IPS DF 19.7 (cell line): ENCODE results near the gene ANKRD18B.
"Not testable (repeated sequence)": the region's sequence is repeated elsewhere in the genome, so short reads cannot be mapped to it uniquely, and the experiment has no call there.

Source experiments
- DNase-seq: peaks from one replicate; pipeline ENCODE4 v3.0.0-alpha.2; 2013; ENCODE audit warnings: low read depth, low spot score

ANKRD18B gene

DNA sequence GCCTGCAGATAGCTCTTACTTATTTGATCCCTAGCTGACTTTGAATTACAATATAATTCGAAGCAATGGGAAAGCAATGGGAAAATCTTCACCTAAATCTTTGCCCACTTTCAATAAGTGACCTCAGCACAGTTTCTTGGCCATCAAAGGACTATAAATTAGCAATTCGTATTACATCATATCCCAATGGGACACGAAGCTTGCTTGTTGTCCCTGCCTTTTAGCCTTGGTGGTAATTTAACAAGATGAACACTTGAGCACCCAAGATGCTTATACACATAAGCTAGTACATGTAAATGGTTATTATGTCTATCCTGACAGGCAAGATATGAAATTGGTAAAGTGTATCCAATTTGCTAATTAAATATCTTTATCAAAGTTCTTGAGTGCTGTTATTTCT is 9.9 kb downstream of the ANKRD18B start:
- DNase-seq = not testable (repeated sequence)

GRCh38 chr9:33535541-33535940 is 11.5 kb downstream of the ANKRD18B start:
- no peak for DNase-seq

- not testable (repeated sequence) for DNase-seq
Measured at GRCh38 chr9:33543463-33543862, 19.4 kb downstream of the ANKRD18B start.

DNA sequence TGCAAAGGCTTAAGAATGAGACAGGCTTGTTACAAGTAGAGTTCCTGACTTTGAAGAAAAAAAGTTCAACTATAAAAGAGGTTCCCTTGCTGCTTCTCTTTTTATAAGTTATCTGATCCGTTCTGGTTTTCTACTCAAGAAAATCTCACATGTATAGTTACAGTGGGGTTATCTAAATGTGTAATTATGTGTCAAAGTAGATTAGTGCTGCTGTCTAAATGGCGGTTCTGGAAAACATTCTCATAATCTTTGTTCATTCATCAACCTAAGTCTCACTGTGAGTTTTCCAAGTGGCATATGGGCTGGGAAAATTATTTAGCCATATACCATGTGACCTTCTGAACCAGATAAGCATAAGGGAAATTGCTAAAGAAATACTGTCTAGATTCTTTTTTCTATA is 21.7 kb downstream of the ANKRD18B start:
- not testable (repeated sequence) for DNase-seq

DNA sequence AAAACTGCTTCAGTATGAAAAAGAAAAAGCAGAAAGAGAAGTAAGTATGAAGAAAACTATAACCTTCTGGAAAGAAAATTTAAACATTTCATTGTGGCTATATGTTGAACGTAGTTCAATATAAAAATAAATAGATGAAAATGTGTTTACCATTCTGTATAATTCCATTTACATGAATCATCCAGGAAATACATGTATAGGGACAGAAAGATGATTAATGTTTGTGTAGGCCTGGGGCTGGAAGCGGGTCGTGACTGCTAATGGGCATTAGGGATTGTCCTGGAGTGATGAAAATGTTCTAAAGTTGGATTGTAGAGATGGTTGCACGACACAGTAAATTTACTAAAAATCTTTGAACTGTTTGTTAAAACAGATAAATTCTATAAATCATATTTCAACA is 24.8 kb downstream of the ANKRD18B start:
- DNase-seq = not testable (repeated sequence)

- DNase-seq = not testable (repeated sequence)
Measured at GRCh38 chr9:33549418-33549817, 25.4 kb downstream of the ANKRD18B start.

DNA sequence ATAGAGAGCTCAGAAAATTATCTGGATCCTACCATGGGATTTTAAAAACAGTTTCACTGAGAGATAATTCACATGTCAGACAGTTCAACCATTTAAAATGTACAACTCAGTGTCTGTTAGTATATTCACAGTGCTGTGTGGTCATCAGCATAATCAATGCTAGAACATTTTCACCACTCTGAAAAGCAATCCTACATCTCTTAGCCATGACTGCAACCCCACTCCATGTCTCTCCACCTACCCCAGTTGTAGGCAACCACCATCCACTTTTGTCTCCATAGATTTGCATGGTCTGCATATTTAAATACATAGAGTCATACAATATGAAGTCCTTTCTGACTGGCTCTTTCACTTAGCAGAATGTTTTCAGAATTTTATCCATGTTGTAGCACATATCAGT is 27.1 kb downstream of the ANKRD18B start:
- not testable (repeated sequence) for DNase-seq

DNA sequence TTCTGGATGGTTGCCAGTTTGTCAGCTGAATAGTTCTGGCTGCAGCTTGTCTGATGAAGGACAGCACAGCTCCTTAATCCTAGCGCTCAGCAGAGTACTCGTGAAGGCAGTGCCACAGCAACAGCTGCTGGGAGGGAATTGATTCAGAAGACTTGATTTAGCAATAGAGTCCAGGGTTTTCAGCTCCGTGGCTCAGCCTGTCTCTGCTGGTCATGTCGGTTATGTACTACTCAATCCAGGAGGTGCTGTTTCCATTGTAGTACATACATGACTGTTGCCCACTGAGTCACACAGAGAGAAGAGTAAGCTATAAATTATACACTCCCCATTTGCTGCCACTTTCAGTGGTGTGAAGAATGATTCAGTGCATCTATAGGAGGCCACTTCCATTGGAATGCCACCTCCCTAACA is 28.3 kb downstream of the ANKRD18B start:
- not testable (repeated sequence) for DNase-seq

DNA sequence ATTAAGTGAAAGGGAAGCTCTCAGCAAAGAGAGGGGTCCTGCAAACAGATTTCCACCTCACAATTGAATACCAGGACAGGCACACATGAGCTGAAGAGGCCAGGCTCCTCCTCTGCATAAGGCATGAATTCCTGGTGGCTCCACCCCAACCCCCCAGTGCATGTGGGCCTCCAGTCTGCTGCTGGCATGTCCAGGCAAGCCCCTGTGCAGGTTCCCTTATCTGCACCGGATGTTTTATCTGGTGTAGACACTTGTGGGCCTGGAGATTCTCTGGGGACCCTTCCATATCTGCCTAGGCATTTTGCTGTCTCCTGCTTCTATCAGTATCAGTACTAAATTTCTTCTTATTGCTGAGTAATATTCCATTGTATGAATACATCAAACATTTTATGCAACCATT is 36.2 kb downstream of the ANKRD18B start:
- DNase-seq = not testable (repeated sequence)

- not testable (repeated sequence) for DNase-seq
Measured at GRCh38 chr9:33562196-33562595, 38.1 kb downstream of the ANKRD18B start.

DNA sequence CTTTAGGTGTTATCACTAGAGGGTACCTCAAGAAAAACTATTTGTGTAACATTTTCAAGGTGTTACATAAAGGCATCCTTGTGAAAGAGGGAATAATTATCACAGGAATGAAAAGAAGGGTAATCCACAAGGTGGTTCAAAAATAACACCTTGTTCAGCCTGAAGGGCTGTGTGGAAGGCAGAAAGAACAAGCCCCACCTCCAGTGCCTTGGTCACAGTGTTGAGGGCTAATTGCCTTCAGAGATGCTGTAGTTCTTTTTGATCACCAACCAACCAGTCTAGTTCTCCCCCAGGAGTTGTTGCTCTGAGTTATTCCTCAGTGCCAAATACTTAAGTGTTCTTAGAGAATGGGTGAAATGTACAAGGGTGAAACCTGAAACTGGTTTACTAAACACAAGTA is 43.7 kb downstream of the ANKRD18B start:
- DNase-seq = not testable (repeated sequence)

DNA sequence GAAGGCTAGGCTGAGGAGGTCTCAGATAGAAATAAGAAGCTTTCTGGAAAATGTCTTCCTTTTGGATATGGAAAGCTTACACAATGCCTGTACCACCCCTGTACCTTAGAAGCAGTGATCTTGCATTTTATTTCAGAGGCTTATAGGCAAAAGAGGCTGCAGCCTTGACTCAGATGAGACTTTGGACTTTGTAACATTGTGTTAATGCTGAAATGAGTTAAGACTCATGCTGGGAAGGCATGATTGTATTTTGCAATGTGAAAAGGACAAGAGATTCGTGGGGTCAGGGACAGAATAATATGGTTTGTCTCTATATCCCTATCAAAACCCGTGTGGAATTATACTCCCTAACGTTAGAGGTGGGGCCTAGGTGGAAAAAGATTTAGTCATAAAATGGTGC is 53.7 kb downstream of the ANKRD18B start:
- not testable (repeated sequence) for DNase-seq

DNA sequence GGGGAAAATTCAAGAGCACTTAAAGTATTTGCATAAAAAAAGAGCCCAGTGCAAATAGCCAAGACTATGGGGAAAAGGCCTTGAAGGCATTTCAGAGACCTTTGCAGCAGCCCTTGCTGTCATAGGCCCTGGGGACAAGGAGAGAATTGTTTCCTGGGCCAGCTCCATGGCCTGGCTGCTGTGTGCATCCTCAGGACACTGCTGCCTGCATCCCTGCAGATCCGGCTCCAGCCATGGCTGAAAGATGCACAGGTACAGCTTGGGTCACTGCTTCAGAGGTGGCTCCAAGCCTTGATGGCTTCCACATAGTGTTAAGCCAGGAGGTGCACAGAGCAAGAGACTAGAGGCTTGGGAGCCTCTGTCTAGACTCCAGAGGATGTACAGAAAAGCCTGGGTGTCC is 55.9 kb downstream of the ANKRD18B start:
- DNase-seq = not testable (repeated sequence)

GRCh38 chr9:33582686-33583085 is 58.6 kb downstream of the ANKRD18B start:
- not testable (repeated sequence) for DNase-seq

GRCh38 chr9:33586128-33586527 is 62.1 kb downstream of the ANKRD18B start:
- not testable (repeated sequence) for DNase-seq

- not testable (repeated sequence) for DNase-seq
Measured at GRCh38 chr9:33587799-33588198, 63.7 kb downstream of the ANKRD18B start.

GRCh38 chr9:33588876-33589275 is 64.8 kb downstream of the ANKRD18B start:
- not testable (repeated sequence) for DNase-seq

DNA sequence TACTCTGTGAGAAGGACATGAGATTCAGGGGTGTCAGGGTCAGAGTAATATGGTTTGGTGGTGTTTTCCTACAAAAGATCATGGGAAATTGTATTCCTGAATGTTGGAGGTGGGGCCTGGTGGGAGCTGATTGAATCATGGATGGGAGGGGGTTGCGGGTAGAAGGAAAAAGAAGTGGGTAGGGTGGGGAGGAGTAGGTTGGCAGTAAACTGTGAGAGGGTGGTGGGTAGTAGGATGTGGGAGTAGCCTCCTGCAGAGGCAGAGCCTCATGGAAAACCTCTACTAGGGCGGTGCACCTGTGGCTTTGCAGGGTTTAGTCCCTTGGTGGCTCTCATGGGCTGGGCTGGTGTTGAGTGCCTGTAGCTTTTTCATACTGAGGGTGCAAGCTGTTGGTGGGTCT is 66.8 kb downstream of the ANKRD18B start:
- DNase-seq = not testable (repeated sequence)

GRCh38 chr9:33596974-33597373 is 72.9 kb downstream of the ANKRD18B start:
- DNase-seq = not testable (repeated sequence)

GRCh38 chr9:33597386-33597785 is 73.3 kb downstream of the ANKRD18B start:
- DNase-seq = not testable (repeated sequence)

DNA sequence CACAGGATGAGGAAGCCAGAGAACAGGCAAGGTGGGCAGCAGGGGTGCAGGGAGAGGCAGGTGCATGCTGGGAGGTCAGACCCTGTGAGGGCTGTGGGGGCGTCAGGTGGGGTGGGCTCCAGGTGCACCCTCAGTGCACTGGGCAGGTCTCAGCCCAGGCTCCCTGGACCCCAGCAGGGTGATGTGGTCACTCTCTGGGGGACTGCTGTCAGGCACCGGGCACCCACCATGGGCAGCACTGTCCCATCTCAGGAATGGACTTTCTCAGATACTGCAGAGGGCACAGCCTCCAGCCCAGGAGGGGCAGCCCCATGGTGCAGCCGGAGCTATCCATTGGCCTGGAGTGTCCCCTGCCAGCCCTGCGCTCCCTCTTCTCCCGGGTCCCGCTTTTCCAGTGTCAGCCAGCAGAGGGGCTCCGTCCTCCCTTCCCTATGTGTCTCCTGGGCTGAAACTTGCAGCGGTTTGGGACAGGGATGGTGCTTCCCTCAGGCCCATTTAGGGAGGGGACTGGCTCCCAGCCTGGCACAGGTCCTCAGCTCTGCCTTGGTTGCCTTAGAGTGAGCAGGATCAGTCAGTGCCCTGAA is 74.8 kb downstream of the ANKRD18B start:
- not testable (repeated sequence) for DNase-seq

GRCh38 chr9:33600911-33601310 is 76.9 kb downstream of the ANKRD18B start:
- not testable (repeated sequence) for DNase-seq

DNA sequence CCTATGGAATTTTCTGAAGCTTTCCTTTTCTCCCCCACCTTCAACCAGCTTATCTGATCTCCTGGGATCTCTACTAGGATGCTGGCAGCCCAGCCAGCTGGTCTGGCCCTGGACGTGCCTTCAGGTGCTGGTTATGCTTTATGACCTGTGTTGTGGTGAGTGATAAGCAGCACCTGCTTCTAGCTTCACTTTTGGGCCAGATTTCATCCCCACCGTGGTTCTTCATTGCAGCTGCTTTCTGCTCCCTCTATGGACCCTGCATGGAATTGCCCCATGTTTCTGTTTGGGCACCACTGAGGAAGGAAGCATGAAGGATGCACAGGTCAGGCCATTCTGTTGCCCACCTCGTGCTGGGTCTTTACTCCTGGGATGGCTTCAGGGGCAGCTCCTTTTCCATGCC is 80.2 kb downstream of the ANKRD18B start:
- DNase-seq = not testable (repeated sequence)

DNA sequence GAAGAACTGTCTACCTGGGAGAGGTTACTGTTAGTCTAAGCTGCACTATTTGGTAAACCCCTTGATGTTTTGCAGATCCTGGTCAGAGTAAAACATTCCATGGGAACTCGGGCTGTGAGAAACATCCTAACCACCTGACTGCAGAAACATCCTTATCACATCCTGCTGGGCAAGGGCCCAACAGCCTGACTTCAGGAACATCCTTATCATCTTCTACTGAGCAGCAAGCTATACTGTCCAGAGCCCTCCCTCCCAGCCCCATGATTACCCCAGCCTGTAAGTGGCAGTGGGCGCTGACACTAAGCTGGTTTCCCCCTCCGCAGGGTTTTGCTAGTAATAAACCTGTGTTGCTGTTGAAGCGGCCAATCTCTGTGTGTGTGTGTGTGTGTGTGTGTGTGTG is 80.9 kb downstream of the ANKRD18B start:
- not testable (repeated sequence) for DNase-seq
